Keratinocyte (primary cell): ENCODE results near the gene PUM1. TPM values are rescaled to one million over a fixed set of nuclear protein-coding genes. Genes with fewer than 3 reads are reported as not detected.
A peak's percentile ranks its signal among the peaks of the same experiment; 100 is the strongest.

Experiments
- DNase-seq: peaks from one replicate; pipeline ENCODE4 v3.0.0-alpha.2; 2011; ENCODE audit warnings: low read depth, missing footprints, low spot score
- FAIRE-seq: peaks from 2 replicates; lab custom pipeline; 2011; peaks lifted over from hg19 to GRCh38; lab: Jason Lieb, UNC
- H2AFZ ChIP-seq: 2 replicates; pipeline ENCODE4 v1.6.0; 2012; ENCODE audit warnings: low read length, control low read depth, inconsistent platforms; ENCODE audit not compliant: control insufficient read depth
- H3K27ac ChIP-seq: 2 replicates; pipeline ENCODE4 v1.5.1; 2011; ENCODE audit warnings: low read length; ENCODE audit not compliant: control insufficient read depth, insufficient read depth
- H3K27me3 ChIP-seq: 3 replicates; pipeline ENCODE4 v1.6.0; 2011; ENCODE audit warnings: low read length; ENCODE audit not compliant: control insufficient read depth, insufficient read depth; ENCODE audit errors: extremely low read depth
- H3K36me3 ChIP-seq, 2 experiments: 2 replicates in 1 of 2; 3 replicates in 1 of 2; pipeline ENCODE4 v1.5.1; 2011; ENCODE audit warnings: low read length in 2 of 2, mild to moderate bottlenecking in 1 of 2; ENCODE audit not compliant: control insufficient read depth in 2 of 2, insufficient read depth in 2 of 2; ENCODE audit errors: extremely low read depth in 1 of 2
- H3K4me1 ChIP-seq: 3 replicates; pipeline ENCODE4 v1.5.1; 2011; ENCODE audit warnings: low read length; ENCODE audit not compliant: control insufficient read depth, insufficient read depth; ENCODE audit errors: extremely low read depth
- H3K4me2 ChIP-seq: 3 replicates; pipeline ENCODE4 v1.6.0; 2011; ENCODE audit warnings: low read depth, low read length; ENCODE audit not compliant: control insufficient read depth, insufficient read depth; ENCODE audit errors: extremely low read depth
- H3K4me3 ChIP-seq, 3 experiments: fragments of 200-600 bp in 1 of 3; sonication (generic) in 1 of 3; 2 replicates in 2 of 3; 3 replicates in 1 of 3; pipeline ENCODE4 v1.5.1; 2011 to 2016; ENCODE audit warnings: low read length in 3 of 3, mild to moderate bottlenecking in 3 of 3, control low read depth in 2 of 3, inconsistent platforms in 1 of 3, low read depth in 1 of 3, mixed read lengths in 1 of 3, mixed run types in 1 of 3, moderate library complexity in 1 of 3; ENCODE audit not compliant: control insufficient read depth in 2 of 3, insufficient read depth in 2 of 3; ENCODE audit errors: extremely low read depth in 1 of 3
- H3K79me2 ChIP-seq: 2 replicates; pipeline ENCODE4 v1.6.0; 2012; ENCODE audit warnings: low read length; ENCODE audit not compliant: control insufficient read depth, insufficient read depth
- H3K9ac ChIP-seq: 3 replicates; pipeline ENCODE4 v1.6.0; 2011; ENCODE audit warnings: low read length; ENCODE audit not compliant: control insufficient read depth, insufficient read depth; ENCODE audit errors: extremely low read depth
- H3K9me1 ChIP-seq: 3 replicates; pipeline ENCODE4 v1.6.0; 2011; ENCODE audit warnings: low read length; ENCODE audit not compliant: control insufficient read depth, insufficient read depth; ENCODE audit errors: extremely low read depth
- H3K9me3 ChIP-seq: 2 replicates; pipeline ENCODE4 v1.5.1; 2012; ENCODE audit warnings: low read depth, low read length; ENCODE audit not compliant: control insufficient read depth
- H4K20me1 ChIP-seq: 3 replicates; pipeline ENCODE4 v1.6.0; 2011; ENCODE audit warnings: low read length; ENCODE audit not compliant: control insufficient read depth, insufficient read depth; ENCODE audit errors: extremely low read depth
- CTCF ChIP-seq, 3 experiments: IDR thresholded peaks in 1 of 3; conservative IDR thresholded peaks in 1 of 3; optimal IDR thresholded peaks in 1 of 3; 2 replicates in 2 of 3; 3 replicates in 1 of 3; pipeline versions ENCODE3 to v1.5.1; 2011; ENCODE audit warnings: low read length in 3 of 3, mild to moderate bottlenecking in 3 of 3, moderate library complexity in 2 of 3, control low read depth in 1 of 3, inconsistent platforms in 1 of 3; ENCODE audit not compliant: insufficient read depth in 2 of 3; ENCODE audit errors: extremely low read depth in 1 of 3
- EZH2 ChIP-seq: IDR thresholded peaks from one replicate; pipeline ENCODE4 v1.6.1; 2012; ENCODE audit warnings: inconsistent platforms, mild to moderate bottlenecking, low read length, moderate library complexity
- dilution Hi-C: fragments of 300-500 bp; cut with MboI; formaldehyde crosslinking; loops from one replicate; pipeline ENCODE4 v1.7.0; 2020; ENCODE audit warnings: low sequenced_read_pairs; ENCODE audit not compliant: extremely low pct_ligation_motif_present
- polyA plus RNA-seq, 5 experiments: library from polyadenylated mRNA; depleted of rRNA in 3 of 5; stranded (reverse) in 3 of 5; stranded (forward) in 1 of 5; unstranded in 1 of 5; fragments of >200 nt; gene quantifications; 1 replicate in 1 of 5; 2 replicates in 3 of 5; 3 replicates in 1 of 5; pipeline versions ENCODE4 v1.2.1 to v1.2.3, GENCODE V29; 2011 to 2012; ENCODE audit warnings: missing spikeins in 2 of 5, low read depth in 1 of 5, low replicate concordance in 1 of 5

Gene PUM1
- polyA plus RNA-seq, 1 donor (not counting 4 experiments of a cell fraction or from before 2014, with no cell fraction given) = 68.6 TPM

GRCh38 chr1:30911059-30911954 is 154.2 kb downstream of the PUM1 start:
- Histone ChIP-seq H3K27ac (no peak overlapping the region), H3K9ac (no peak overlapping the region), H2AFZ (no peak overlapping the region), H3K4me1 (peaks cover 28% of the 10 kb centered on the region), H4K20me1 (peaks cover 6% of the 10 kb centered on the region), H3K79me2 (peaks cover 4% of the 10 kb centered on the region), H3K9me3 (no peaks in the 10 kb centered on the region), H3K27me3 (peaks cover 6% of the 10 kb centered on the region), H3K4me2 (no peak overlapping the region), H3K9me1 (no peaks in the 10 kb centered on the region), H3K36me3 (no peaks in the 10 kb centered on the region), H3K4me3 (no peak overlapping the region)
- TF ChIP-seq CTCF (optimal IDR thresholded peaks at IDR 0.05 in 1 of 3, IDR thresholded peaks at IDR 0.05 in 1 of 3, conservative IDR thresholded peaks at IDR 0.05 in 1 of 3; ENCODE audit: extremely low read depth in 1 of 3, insufficient read depth in 2 of 3, low read length in 3 of 3) (peak; percentile 87 to 92 (median 92)), EZH2 (no peak)
- FAIRE-seq (peak; percentile 82), DNase-seq (peak; percentile 58)
- dilution Hi-C loops = loop anchor here (25.0 kb wide), 1 partner anchor 99 kb away; no protein-coding TSS in a partner anchor

GRCh38 chr1:30909365-30910068 is 156.0 kb downstream of the PUM1 start:
- H3K9ac ChIP-seq = peak overlapping the region; percentile 60
- dilution Hi-C loops = loop anchor here (25.0 kb wide), 1 partner anchor 97 kb away; no protein-coding TSS in a partner anchor

More at GRCh38 chr1:30909365-30910068, 156.0 kb downstream of the PUM1 start:
- FAIRE-seq (no peak), DNase-seq (no peak)
- Histone ChIP-seq H4K20me1 (peaks cover 7% of the 10 kb centered on the region), H3K9me3 (no peaks in the 10 kb centered on the region), H3K27me3 (peaks cover 6% of the 10 kb centered on the region), H2AFZ (no peak overlapping the region), H3K79me2 (peaks cover 4% of the 10 kb centered on the region), H3K9me1 (no peaks in the 10 kb centered on the region), H3K4me2 (peak overlapping the region; percentile 79), H3K36me3 (no peaks in the 10 kb centered on the region), H3K4me1 (peaks cover 28% of the 10 kb centered on the region), H3K27ac (no peak overlapping the region), H3K4me3 (peak overlapping the region in 2 of 3 experiments; percentile 39 to 62)
- TF ChIP-seq EZH2 = no peak
- no peak for TF ChIP-seq CTCF (optimal IDR thresholded peaks at IDR 0.05 in 1 of 3, IDR thresholded peaks at IDR 0.05 in 1 of 3, conservative IDR thresholded peaks at IDR 0.05 in 1 of 3; ENCODE audit: extremely low read depth in 1 of 3, insufficient read depth in 2 of 3, low read length in 3 of 3)
